B cell (primary cell): Measurements from ENCODE around the gene PHC2. TPM values are rescaled to one million over a fixed set of nuclear protein-coding genes. Genes with fewer than 3 reads are reported as not detected.

Source experiments
- ATAC-seq: fragments of 200-7000 bp; cut with Tn5 transposase; one replicate; pipeline ENCODE4 v1.10.0; 2021; ENCODE audit warnings: low read depth, mild to moderate bottlenecking, moderate number of reproducible peaks, moderate library complexity
- CTCF ChIA-PET: fragments of 350-600 bp; sonication (Branson Sonifier 250); formaldehyde crosslinking; loops from one replicate; lab custom pipeline; 2021; ENCODE audit warnings: antibody characterized with exemption, inconsistent platforms; lab: Charles Lee
- POLR2A ChIA-PET: fragments of 350-600 bp; sonication (Branson Sonifier 250); formaldehyde crosslinking; loops from one replicate; lab custom pipeline; 2021; ENCODE audit warnings: antibody characterized with exemption; lab: Charles Lee
- DNase-seq: peaks from one replicate; pipeline ENCODE4 v3.0.0; 2013
- H2AFZ ChIP-seq: 2 replicates; pipeline ENCODE4 v1.6.1; 2012; ENCODE audit warnings: mild to moderate bottlenecking, low read depth, low read length; ENCODE audit not compliant: insufficient read depth, poor library complexity, severe bottlenecking
- H3K27ac ChIP-seq, 2 donors: 1 replicate in 1 of 2; 2 replicates in 1 of 2; pipeline ENCODE4 v1.5.1; 2012 to 2013; ENCODE audit warnings: low read length in 2 of 2, mild to moderate bottlenecking in 2 of 2, moderate library complexity in 1 of 2
- H3K27me3 ChIP-seq, 4 experiments: fragments of 200-600 bp in 1 of 4; sonication (generic) in 1 of 4; replicated peaks in 1 of 4; 1 replicate in 2 of 4; 2 replicates in 2 of 4; pipeline versions ENCODE4 v1.6.1 to v1.7.0; 2013 to 2016; ENCODE audit warnings: low read length in 3 of 4, mild to moderate bottlenecking in 2 of 4, mixed read lengths in 1 of 4, moderate library complexity in 1 of 4; ENCODE audit not compliant: insufficient read depth in 4 of 4, control insufficient read depth in 3 of 4; ENCODE audit errors: control extremely low read depth in 1 of 4
- H3K36me3 ChIP-seq, 2 experiments: replicated peaks in 1 of 2; 1 replicate in 1 of 2; 2 replicates in 1 of 2; pipeline versions ENCODE4 v1.6.1 to v1.7.1; 2013; ENCODE audit warnings: low read length in 1 of 2; ENCODE audit not compliant: insufficient read depth in 2 of 2, control insufficient read depth in 1 of 2; ENCODE audit errors: control extremely low read depth in 1 of 2, extremely low read depth in 1 of 2
- H3K4me1 ChIP-seq, 2 donors: fragments of 200-600 bp in 1 of 2; sonication (generic) in 1 of 2; 1 replicate in 1 of 2; 2 replicates in 1 of 2; pipeline versions ENCODE4 v1.5.1 to v1.6.1; 2013 to 2017; ENCODE audit warnings: low read length in 2 of 2; ENCODE audit not compliant: control insufficient read depth in 2 of 2, insufficient read depth in 2 of 2
- H3K4me2 ChIP-seq: replicated peaks from 2 replicates; pipeline ENCODE3; 2012; ENCODE audit warnings: mild to moderate bottlenecking, low read depth, low read length; ENCODE audit not compliant: poor library complexity, severe bottlenecking
- H3K4me3 ChIP-seq, 5 experiments: fragments of 200-600 bp in 1 of 5; sonication (generic) in 1 of 5; 1 replicate in 3 of 5; 2 replicates in 2 of 5; pipeline versions ENCODE4 v1.5.1 to v1.7.0; 2011 to 2016; ENCODE audit warnings: low read length in 4 of 5, mild to moderate bottlenecking in 4 of 5, low read depth in 2 of 5, control low read depth in 1 of 5, moderate library complexity in 1 of 5; ENCODE audit not compliant: insufficient read depth in 1 of 5; ENCODE audit errors: control extremely low read depth in 1 of 5, extremely low read depth in 1 of 5
- H3K79me2 ChIP-seq: fragments of 200-600 bp; sonication (generic); one replicate; pipeline ENCODE4 v1.6.0; 2016; ENCODE audit warnings: low read length; ENCODE audit not compliant: control insufficient read depth, insufficient read depth
- H3K9ac ChIP-seq: fragments of 200-600 bp; sonication (generic); 2 replicates; pipeline ENCODE4 v1.6.1; 2017; ENCODE audit warnings: mild to moderate bottlenecking, low read length, moderate library complexity
- H3K9me3 ChIP-seq, 3 donors: one replicate each; pipeline versions ENCODE4 v1.6.1 to v1.7.1; 2013; ENCODE audit warnings: low read length in 2 of 3; ENCODE audit not compliant: control insufficient read depth in 2 of 3, insufficient read depth in 1 of 3; ENCODE audit errors: control extremely low read depth in 1 of 3
- H4K20me1 ChIP-seq: 2 replicates; pipeline ENCODE4 v1.6.0; 2012; ENCODE audit warnings: mild to moderate bottlenecking, low read length; ENCODE audit not compliant: insufficient read depth, control insufficient read depth, poor library complexity, severe bottlenecking
- H3K27ac Mint-ChIP-seq: one replicate; pipeline ENCODE4 v1.8.0; 2021; ENCODE audit warnings: mixed read lengths
- H3K27me3 Mint-ChIP-seq: one replicate; pipeline ENCODE4 v1.8.0; 2021; ENCODE audit warnings: mixed read lengths
- H3K4me1 Mint-ChIP-seq: one replicate; pipeline ENCODE4 v1.8.0; 2021; ENCODE audit warnings: mixed read lengths
- H3K4me3 Mint-ChIP-seq: one replicate; pipeline ENCODE4 v1.8.0; 2021; ENCODE audit warnings: mixed read lengths
- H3K9me3 Mint-ChIP-seq: one replicate; pipeline ENCODE4 v1.8.0; 2022; ENCODE audit warnings: mixed read lengths; ENCODE audit not compliant: insufficient read depth
- EZH2 ChIP-seq: IDR thresholded peaks from 2 replicates; pipeline ENCODE4 v1.6.1; 2012; ENCODE audit warnings: borderline replicate concordance, low read depth, mild to moderate bottlenecking, moderate library complexity, low read length; ENCODE audit not compliant: insufficient read depth, poor library complexity, severe bottlenecking
- WGBS: methylation state at CpG from one replicate; pipeline ENCODE4 v1.1.5; 2013; ENCODE audit warnings: missing lambda C conversion rate; ENCODE audit not compliant: insufficient coverage; 5-methylcytosine and 5-hydroxymethylcytosine counted together
- intact Hi-C: fragments of 100-400 bp; cut with micrococcal nuclease; formaldehyde crosslinking; loops from one replicate; pipeline ENCODE4 v1.10.0; 2022
- polyA plus RNA-seq: library from polyadenylated mRNA; depleted of rRNA; stranded (reverse); fragments of >200 nt; gene quantifications from 2 replicates; pipeline ENCODE4 v1.2.3, GENCODE V29; 2012
- total RNA-seq, 2 donors: library from RNA; stranded (reverse); fragments of 120-200 nt in 1 of 2; gene quantifications; 1 replicate in 1 of 2; 2 replicates in 1 of 2; pipeline versions ENCODE4 v1.2.3 to v1.2.4, GENCODE V29; 2013 to 2022
- TF ChIP-seq, protein P1 (sequence below): fragments of 200-600 bp; IDR thresholded peaks from one replicate; pipeline ENCODE4 v1.8.0; 2022; ENCODE audit warnings: antibody characterized with exemption, mild to moderate bottlenecking

Gene PHC2
- total and polyA plus RNA-seq, 2 donors (not counting 1 experiment from before 2014, with no cell fraction given): 23.1 to 23.4 TPM

DNA sequence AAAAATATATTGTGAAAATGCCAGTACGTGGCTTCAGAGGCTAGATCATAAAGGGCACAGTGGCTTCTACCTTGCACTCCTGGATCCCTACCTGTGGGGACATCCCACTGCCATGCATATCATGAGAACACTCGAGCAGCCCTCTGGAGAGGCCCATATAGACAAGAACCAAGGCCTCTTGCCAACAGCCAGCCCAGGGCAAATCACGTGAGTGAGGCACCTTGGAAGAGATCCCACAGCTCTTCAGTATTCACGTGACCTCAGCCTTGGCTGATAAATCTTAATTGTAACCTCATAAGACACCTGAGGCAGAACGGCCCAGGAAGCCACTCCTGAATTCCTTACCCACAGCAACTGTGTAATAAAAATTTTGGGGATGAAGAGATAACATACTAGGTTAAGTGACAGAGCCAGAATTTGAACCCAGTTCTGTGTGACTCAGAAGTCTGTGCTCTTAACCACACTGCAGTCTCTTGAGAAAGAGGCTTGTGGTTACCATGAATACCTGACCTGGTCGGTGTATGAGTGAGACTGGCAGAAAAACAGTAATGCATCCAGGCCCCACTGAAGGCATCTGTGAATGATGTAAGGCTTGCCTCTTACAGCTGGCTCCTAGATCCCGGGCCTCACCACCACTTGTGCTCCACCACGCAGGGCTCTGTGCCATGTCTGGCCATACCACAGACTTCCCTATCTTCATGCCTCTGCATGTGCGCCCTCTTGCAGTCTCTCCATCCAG is 103.1 kb downstream of the PHC2 start:
- Histone ChIP-seq H2AFZ (no peak overlapping the region), H3K9ac (no peak overlapping the region), H3K4me2 (no peak overlapping the region), H3K79me2 (no peaks in the 10 kb centered on the region), H4K20me1 (peaks cover 17% of the 10 kb centered on the region), H3K4me1 (peaks cover 0 to 7% of the 10 kb centered on the region in 2 donors), H3K9me3 (no peaks in the 10 kb centered on the region), H3K4me3 (no peak overlapping the region), H3K27ac (no peak overlapping the region), H3K27me3 (no peaks in the 10 kb centered on the region), H3K36me3 (peaks cover 8 to 90% of the 10 kb centered on the region in 2 experiments)
- ChIA-PET POLR2A (no interaction called here), CTCF (no interaction called here)
- DNase-seq (no peak), ATAC-seq (no peak)
- H3K9me3 Mint-ChIP-seq: no peaks in the 10 kb centered on the region
- no peaks in the 10 kb centered on the region for H3K27me3 Mint-ChIP-seq
- intact Hi-C loops: no loop called here
- H3K27ac Mint-ChIP-seq: no peak overlapping the region
- 89% methylated on average over 6 of the region's 9 CpGs for WGBS
- H3K4me3 Mint-ChIP-seq: no peak overlapping the region
- no peak for TF ChIP-seq EZH2
- TF ChIP-seq, protein P1, sequence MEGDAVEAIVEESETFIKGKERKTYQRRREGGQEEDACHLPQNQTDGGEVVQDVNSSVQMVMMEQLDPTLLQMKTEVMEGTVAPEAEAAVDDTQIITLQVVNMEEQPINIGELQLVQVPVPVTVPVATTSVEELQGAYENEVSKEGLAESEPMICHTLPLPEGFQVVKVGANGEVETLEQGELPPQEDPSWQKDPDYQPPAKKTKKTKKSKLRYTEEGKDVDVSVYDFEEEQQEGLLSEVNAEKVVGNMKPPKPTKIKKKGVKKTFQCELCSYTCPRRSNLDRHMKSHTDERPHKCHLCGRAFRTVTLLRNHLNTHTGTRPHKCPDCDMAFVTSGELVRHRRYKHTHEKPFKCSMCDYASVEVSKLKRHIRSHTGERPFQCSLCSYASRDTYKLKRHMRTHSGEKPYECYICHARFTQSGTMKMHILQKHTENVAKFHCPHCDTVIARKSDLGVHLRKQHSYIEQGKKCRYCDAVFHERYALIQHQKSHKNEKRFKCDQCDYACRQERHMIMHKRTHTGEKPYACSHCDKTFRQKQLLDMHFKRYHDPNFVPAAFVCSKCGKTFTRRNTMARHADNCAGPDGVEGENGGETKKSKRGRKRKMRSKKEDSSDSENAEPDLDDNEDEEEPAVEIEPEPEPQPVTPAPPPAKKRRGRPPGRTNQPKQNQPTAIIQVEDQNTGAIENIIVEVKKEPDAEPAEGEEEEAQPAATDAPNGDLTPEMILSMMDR: no peak
- peaks cover 2% of the 10 kb centered on the region for H3K4me1 Mint-ChIP-seq

DNA sequence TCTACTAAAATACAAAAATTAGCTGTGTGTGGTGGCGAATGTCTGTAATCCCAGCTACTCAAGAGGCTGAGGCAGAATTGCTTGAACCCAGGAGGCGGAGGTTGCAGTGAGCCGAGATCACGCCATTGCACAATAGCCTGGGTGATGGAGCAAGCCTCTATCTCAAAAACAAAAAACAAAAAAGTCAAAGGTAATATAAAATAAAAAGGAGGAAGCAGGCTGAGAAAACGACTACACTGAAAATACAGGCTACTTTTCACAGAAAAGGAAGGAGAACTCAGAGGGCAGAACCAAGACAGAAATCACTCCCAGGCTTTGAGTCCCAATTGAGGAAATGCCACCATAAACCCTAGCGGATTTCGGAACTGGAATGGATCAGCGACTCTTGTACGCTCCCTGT is 104.1 kb downstream of the PHC2 start:
- no peak overlapping the region for H3K4me2 ChIP-seq
- no peaks in the 10 kb centered on the region for H3K4me1 Mint-ChIP-seq
- no peak overlapping the region for H3K27ac Mint-ChIP-seq
- peaks cover 0 to 4% of the 10 kb centered on the region in 2 donors for H3K4me1 ChIP-seq
- WGBS: 100% methylated on average over 2 of the region's 9 CpGs
- ChIA-PET CTCF (no interaction called here), POLR2A (no interaction called here)
- H2AFZ ChIP-seq: no peak overlapping the region
- no peaks in the 10 kb centered on the region for H3K9me3 ChIP-seq
- H3K79me2 ChIP-seq: no peaks in the 10 kb centered on the region
- no peaks in the 10 kb centered on the region for H3K9me3 Mint-ChIP-seq
- TF ChIP-seq, protein P1: no peak
- TF ChIP-seq EZH2: no peak
- no peak overlapping the region for H3K4me3 ChIP-seq
- DNase-seq: no peak
- no peaks in the 10 kb centered on the region for H3K27me3 Mint-ChIP-seq
- H3K4me3 Mint-ChIP-seq: no peak overlapping the region
- no peak overlapping the region for H3K9ac ChIP-seq
- H3K27ac ChIP-seq: no peak overlapping the region
- ATAC-seq: no peak
- H3K36me3 ChIP-seq: peaks cover 8 to 82% of the 10 kb centered on the region in 2 experiments
- peaks cover 7% of the 10 kb centered on the region for H4K20me1 ChIP-seq
- no peaks in the 10 kb centered on the region for H3K27me3 ChIP-seq
- intact Hi-C loops: no loop called here
